AG10803 (cell line): ENCODE measurements around the gene ATXN7L2.
"Not testable (repeated sequence)": the region's sequence is repeated elsewhere in the genome, so short reads cannot be mapped to it uniquely, and the experiment has no call there.

Experiments used
- DNase-seq: peaks from one replicate; pipeline ENCODE4 v3.0.0; 2010; ENCODE audit warnings: low read depth
- H3K4me3 ChIP-seq: 2 replicates; pipeline ENCODE4 v1.5.1; 2011; ENCODE audit warnings: mild to moderate bottlenecking, low read length, control low read depth
- CTCF ChIP-seq: conservative IDR thresholded peaks from 2 replicates; pipeline ENCODE4 v1.5.1; 2011; ENCODE audit warnings: mild to moderate bottlenecking, low read length, control low read depth, inconsistent platforms

ATXN7L2 gene

GRCh38 chr1:109468061-109468460 lies 15.6 kb upstream of the ATXN7L2 start:
- no peak for TF ChIP-seq CTCF
- DNase-seq, result no peak
- no peak overlapping the region for H3K4me3 ChIP-seq

DNA sequence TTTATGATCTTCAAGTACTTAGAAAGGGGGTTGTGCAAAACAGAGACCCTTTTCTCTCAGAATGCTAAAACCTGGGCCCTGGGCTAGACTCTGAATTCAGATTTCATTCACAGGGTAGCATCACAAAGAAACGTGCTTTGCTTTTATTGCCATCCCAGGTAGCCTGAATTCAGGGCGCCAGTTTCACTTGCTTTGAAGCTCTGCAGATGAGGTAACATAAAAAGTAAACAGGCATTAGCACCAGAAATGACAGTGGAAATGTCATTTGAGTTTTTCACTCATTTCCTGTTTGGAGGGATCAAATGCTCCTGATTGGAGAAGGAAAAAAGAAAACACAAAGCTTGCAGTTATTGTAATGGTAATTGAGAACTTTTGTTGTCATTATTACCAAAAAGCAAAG lies 14.8 kb upstream of the ATXN7L2 start:
- H3K4me3 ChIP-seq, result no peak overlapping the region
- DNase-seq, result no peak
- no peak for TF ChIP-seq CTCF

DNA sequence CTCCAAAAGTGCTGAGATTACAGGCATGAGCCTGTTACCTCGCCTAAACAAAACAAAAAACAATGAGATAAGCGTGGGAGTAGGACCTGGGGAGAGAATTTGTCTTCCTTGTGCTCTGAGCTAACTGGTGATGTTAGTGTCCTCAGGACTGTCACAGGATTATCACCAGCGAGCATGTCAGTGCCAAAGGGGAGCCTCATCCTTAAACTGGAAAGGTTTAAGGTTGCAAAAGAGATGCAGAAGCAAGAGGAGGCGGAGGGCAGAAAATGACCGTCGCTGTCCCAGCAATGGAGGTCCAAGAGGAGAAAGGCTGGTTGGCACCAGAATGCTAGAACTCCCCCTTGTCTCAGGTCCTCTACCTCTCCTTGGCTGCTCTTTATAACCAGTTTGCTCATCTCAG lies 13.5 kb upstream of the ATXN7L2 start:
- no peak overlapping the region for H3K4me3 ChIP-seq
- no peak for TF ChIP-seq CTCF
- no peak for DNase-seq

- TF ChIP-seq CTCF, result no peak
- no peak overlapping the region for H3K4me3 ChIP-seq
- no peak for DNase-seq
Observed at GRCh38 chr1:109472779-109473178, 10.9 kb upstream of the ATXN7L2 start.

DNA sequence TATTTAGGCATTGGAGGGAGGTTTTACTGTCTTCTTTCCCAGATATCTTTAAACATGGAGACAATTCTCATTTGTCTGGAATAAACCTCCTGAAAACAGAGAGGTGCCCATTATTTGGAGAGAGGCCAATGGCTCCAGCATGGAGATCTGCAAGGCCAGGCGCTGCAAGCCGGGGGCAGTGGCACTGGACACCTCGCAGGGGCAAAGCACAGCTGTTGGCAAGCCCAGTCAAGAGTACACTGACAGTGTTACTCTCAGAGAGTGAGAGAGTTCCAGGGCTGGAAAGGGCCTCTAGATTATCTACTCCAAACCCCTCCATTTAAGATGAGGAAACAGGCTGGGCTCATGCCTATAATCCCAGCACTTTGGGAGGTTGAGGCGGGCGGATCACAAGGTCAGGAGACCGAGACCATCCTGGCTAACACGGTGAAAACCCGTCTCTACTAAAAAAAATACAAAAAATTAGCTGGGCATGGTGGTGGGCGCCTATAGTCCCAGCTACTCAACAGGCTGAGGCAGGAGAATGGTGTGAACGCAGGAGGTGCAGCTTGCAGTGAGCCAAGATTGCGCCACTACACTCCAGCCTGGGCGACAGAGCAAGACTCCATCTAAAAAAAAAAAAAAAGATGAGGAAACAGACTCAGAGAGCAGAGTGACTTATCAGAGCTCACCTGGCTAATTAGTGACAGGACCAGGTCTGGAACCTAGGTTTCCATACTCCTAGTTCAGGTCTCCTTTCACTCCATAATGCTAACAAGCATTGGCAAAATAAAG lies 10.2 kb upstream of the ATXN7L2 start:
- not testable (repeated sequence) for H3K4me3 ChIP-seq, DNase-seq

GRCh38 chr1:109474697-109475096 lies 9.0 kb upstream of the ATXN7L2 start:
- no peak for DNase-seq
- TF ChIP-seq CTCF, result no peak
- H3K4me3 ChIP-seq, result no peak overlapping the region

GRCh38 chr1:109475261-109475660 lies 8.4 kb upstream of the ATXN7L2 start:
- no peak overlapping the region for H3K4me3 ChIP-seq
- DNase-seq, result no peak
- TF ChIP-seq CTCF, result no peak
